ENCODE measurements around the gene HEXIM1. TPM values are rescaled to one million over a fixed set of nuclear protein-coding genes. Genes with fewer than 3 reads are reported as not detected.

Gene HEXIM1
- total RNA-seq, 1 donor = 11.7 TPM

DNA sequence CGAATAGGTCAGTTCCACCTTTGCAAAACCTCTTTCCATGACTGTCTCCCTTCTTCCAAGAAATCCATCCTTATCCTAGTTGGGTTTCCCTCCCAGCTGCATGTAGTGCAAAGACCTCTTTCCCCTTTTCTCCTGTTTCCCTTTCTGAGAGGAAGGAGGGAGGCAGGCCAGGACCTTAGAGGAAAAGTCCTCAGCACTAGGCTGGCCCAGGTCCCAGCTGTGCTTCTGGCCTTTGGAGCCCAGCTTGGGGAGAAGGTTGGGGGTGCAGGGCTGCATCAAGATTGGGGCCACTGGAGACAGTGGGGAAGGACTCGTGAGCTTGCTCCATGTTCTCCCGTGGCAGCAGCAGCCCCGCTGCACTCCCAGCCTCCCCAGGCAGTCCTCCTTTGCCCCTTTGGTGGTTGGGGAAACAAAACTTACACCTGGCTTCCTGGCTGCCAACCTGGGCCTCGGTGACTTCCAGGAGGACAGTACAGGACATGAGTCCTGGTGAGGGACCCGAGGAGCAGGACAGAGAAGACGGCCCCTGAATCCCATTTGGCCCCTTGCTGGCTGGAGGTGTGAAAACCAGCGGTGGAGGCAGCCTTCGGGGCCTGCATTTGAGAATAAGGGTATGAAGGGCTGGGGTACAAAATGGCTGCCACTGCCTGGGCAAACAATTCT is 13.9 kb downstream of the HEXIM1 start:
- H3K4me3 ChIP-seq (ENCODE audit: low read depth, low read length) = peak overlapping the region; percentile 40
- no peak for TF ChIP-seq CTCF (IDR thresholded peaks at IDR 0.05; ENCODE audit: insufficient read depth, low read depth, low read length)
- DNase-seq (ENCODE audit: low read depth) = no peak

GRCh38 chr17:45164734-45165269 is 16.5 kb downstream of the HEXIM1 start:
- TF ChIP-seq CTCF (IDR thresholded peaks at IDR 0.05; ENCODE audit: insufficient read depth, low read depth, low read length) = no peak
- no peak overlapping the region for H3K4me3 ChIP-seq (ENCODE audit: low read depth, low read length)
- no peak for DNase-seq (ENCODE audit: low read depth)

DNA sequence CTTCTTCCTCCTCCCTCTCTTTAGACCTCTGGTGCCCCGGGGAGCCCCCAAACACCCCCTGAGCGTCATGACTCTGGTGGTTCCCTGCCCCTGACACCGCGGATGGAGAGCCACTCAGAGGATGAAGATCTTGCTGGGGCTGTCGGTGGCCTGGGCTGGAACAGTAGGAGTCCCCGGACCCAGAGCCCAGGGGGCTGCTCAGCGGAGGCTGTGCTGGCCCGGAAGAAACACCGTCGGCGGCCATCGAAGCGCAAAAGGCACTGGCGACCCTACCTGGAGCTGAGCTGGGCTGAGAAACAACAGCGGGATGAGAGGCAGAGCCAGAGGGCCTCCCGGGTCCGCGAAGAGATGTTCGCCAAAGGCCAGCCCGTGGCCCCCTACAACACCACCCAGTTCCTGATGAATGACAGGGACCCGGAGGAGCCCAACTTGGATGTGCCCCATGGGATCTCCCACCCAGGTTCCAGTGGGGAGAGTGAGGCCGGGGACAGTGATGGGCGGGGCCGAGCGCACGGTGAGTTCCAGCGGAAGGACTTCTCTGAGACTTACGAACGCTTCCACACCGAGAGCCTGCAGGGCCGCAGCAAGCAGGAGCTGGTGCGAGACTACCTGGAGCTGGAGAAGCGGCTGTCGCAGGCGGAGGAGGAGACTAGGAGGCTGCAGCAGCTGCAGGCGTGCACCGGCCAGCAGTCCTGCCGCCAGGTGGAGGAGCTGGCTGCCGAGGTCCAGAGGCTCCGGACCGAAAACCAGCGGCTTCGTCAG is 20.9 kb downstream of the HEXIM1 start:
- no peak for DNase-seq (ENCODE audit: low read depth)
- no peak for TF ChIP-seq CTCF (IDR thresholded peaks at IDR 0.05; ENCODE audit: insufficient read depth, low read depth, low read length)
- H3K4me3 ChIP-seq (ENCODE audit: low read depth, low read length) = no peak overlapping the region

GRCh38 chr17:45170280-45170930 is 22.1 kb downstream of the HEXIM1 start:
- no peak overlapping the region for H3K4me3 ChIP-seq (ENCODE audit: low read depth, low read length)
- no peak for TF ChIP-seq CTCF (IDR thresholded peaks at IDR 0.05; ENCODE audit: insufficient read depth, low read depth, low read length)
- no peak for DNase-seq (ENCODE audit: low read depth)

GRCh38 chr17:45170931-45171337 is 22.7 kb downstream of the HEXIM1 start:
- DNase-seq (ENCODE audit: low read depth) = peak; percentile 79
- no peak for TF ChIP-seq CTCF (IDR thresholded peaks at IDR 0.05; ENCODE audit: insufficient read depth, low read depth, low read length)
- peak overlapping the region; percentile 19 for H3K4me3 ChIP-seq (ENCODE audit: low read depth, low read length)

DNA sequence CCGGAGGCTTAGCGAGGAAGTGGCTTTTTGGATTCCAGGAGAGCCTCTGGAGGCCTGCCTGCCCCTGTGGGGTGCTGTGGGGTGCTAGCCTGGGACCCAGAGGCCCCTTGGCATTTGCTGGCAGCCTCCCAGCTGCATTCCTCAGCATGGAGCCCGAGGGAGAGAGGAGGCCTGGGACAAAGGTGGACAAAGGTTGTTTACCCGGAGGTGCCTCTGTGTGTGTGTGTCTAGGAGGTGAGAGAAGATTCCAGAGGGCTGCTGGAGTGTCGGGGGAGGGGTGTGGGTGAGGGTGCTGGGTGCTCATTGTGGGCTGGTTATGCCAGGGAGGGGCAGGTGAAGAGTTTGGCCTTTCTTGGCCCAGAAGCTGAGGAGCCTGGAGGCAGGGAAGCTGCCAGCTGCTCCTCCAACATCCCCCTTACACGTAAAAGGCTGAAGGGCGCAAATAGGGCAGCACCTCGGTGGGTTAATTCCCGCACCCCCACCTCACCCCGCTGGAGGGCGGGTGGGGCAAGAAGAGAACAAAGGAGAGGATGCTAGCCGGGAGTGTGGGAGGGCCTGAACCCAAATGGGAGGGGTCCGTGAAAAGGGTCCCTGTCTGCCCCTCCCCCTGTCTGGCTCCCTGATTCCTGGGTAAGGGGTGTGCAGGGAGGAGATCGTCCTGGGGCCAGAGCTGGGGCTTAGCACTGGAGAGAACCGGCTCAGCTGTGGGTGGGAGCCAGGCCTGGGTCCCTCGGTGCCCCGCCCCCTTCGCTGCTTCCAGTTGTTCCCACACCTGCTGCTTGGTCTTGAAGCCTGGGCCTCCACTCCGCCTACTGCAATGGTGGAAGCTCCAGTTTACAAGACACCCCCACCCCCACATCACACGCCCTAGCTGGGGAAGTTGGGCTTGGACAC is 23.3 kb downstream of the HEXIM1 start:
- TF ChIP-seq CTCF (IDR thresholded peaks at IDR 0.05; ENCODE audit: insufficient read depth, low read depth, low read length) = no peak
- DNase-seq (ENCODE audit: low read depth) = no peak
- peak overlapping the region; percentile 32 for H3K4me3 ChIP-seq (ENCODE audit: low read depth, low read length)

Measured in fibroblast of villous mesenchyme (primary cell).